Measurements from ENCODE around the gene CTLA4.
A peak's percentile ranks its signal among the peaks of the same experiment; 100 is the strongest.

The CTLA4 gene

DNA sequence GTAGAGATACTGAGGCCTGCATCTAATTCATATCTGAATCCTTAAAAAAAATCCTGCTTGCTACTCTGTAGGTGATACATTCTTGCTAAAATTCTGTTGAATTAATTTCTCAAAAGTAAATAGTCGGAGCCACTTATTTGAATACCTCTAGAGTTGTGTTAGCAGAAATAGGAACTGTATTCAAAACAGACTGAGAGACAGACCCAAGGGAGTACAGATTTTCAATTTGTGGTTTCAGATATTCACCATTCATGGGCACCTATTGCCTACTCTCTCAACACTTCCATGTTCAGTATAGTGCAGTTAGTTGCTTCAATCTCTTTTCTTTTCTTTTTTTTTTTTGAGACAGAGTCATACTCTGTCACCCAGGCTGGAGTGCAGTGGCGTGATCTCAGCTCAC lies 46.6 kb upstream of the CTLA4 start:
- TF ChIP-seq EZH2phosphoT487 (IDR thresholded peaks at IDR 0.05; ENCODE audit: low read length) (no peak), EZH2 (optimal IDR thresholded peaks at IDR 0.05; ENCODE audit: low read depth, low read length) (no peak)
- TF ChIP-seq, protein P1, sequence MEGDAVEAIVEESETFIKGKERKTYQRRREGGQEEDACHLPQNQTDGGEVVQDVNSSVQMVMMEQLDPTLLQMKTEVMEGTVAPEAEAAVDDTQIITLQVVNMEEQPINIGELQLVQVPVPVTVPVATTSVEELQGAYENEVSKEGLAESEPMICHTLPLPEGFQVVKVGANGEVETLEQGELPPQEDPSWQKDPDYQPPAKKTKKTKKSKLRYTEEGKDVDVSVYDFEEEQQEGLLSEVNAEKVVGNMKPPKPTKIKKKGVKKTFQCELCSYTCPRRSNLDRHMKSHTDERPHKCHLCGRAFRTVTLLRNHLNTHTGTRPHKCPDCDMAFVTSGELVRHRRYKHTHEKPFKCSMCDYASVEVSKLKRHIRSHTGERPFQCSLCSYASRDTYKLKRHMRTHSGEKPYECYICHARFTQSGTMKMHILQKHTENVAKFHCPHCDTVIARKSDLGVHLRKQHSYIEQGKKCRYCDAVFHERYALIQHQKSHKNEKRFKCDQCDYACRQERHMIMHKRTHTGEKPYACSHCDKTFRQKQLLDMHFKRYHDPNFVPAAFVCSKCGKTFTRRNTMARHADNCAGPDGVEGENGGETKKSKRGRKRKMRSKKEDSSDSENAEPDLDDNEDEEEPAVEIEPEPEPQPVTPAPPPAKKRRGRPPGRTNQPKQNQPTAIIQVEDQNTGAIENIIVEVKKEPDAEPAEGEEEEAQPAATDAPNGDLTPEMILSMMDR (IDR thresholded peaks at IDR 0.05; ENCODE audit: low read length) = no peak
- Histone ChIP-seq H3K9me2 (replicated peaks; ENCODE audit: insufficient read depth, low read length) (no peaks in the 10 kb centered on the region), H3K4me1 (ENCODE audit: low read length) (peaks cover 25% of the 10 kb centered on the region)

DNA sequence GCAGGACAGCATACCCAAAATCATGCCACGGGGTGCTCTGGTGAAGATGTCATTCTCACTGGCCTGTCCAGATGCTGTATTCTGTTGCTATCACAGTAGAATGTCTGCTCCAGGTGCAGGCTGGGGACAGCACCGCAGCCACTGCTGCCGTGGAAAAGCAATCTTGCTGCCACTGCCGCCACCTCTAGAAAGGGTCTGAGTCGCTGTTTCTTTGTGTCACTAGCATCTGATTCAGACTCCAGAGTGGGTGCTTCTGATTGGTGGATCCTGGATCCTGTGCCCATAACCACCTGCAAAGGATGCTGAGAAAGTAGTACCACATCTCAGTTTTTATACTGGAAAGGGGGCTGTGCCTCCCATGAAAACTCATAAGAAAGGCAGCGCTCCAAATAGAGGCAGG lies 45.3 kb upstream of the CTLA4 start:
- H3K9ac ChIP-seq (ENCODE audit: low read length) = no peak overlapping the region
- H3K4me1 ChIP-seq (ENCODE audit: low read length) = peaks cover 12% of the 10 kb centered on the region
- no peak overlapping the region for H3K27ac ChIP-seq (ENCODE audit: low read length)
- H3K9me2 ChIP-seq (replicated peaks; ENCODE audit: insufficient read depth, low read length) = no peaks in the 10 kb centered on the region
- H3K36me3 ChIP-seq (replicated peaks; ENCODE audit: insufficient read depth, low read length) = no peaks in the 10 kb centered on the region
- H4K20me1 ChIP-seq (ENCODE audit: insufficient read depth, low read length) = no peaks in the 10 kb centered on the region
- H3F3A ChIP-seq (ENCODE audit: insufficient read depth, low read length) = no peaks in the 10 kb centered on the region
- no peak overlapping the region for H3K4me3 ChIP-seq (ENCODE audit: low read length)
- H3K4me2 ChIP-seq (ENCODE audit: low read depth, low read length) = no peak overlapping the region
- H3K79me2 ChIP-seq (ENCODE audit: low read length) = no peaks in the 10 kb centered on the region
- TF ChIP-seq, protein P1 (IDR thresholded peaks at IDR 0.05; ENCODE audit: low read length) = no peak
- no peak for TF ChIP-seq EZH2phosphoT487 (IDR thresholded peaks at IDR 0.05; ENCODE audit: low read length)
- no peak for TF ChIP-seq EZH2 (optimal IDR thresholded peaks at IDR 0.05; ENCODE audit: low read depth, low read length)
- DNase-seq = no peak
- H2AFZ ChIP-seq (ENCODE audit: low read length) = no peak overlapping the region
- H3K9me3 ChIP-seq (replicated peaks; ENCODE audit: insufficient read depth, low read length) = no peaks in the 10 kb centered on the region
- no peaks in the 10 kb centered on the region for H3K27me3 ChIP-seq (replicated peaks; ENCODE audit: insufficient read depth, low read length)

More for the DNA sequence above, 46.6 kb upstream of the CTLA4 start:
- Histone ChIP-seq H4K20me1 (ENCODE audit: insufficient read depth, low read length) (no peaks in the 10 kb centered on the region), H3K9me3 (replicated peaks; ENCODE audit: insufficient read depth, low read length) (no peaks in the 10 kb centered on the region), H3K27ac (ENCODE audit: low read length) (no peak overlapping the region; the same call in 1 of the 2 replicates), H3F3A (ENCODE audit: insufficient read depth, low read length) (no peaks in the 10 kb centered on the region), H2AFZ (ENCODE audit: low read length) (no peak overlapping the region), H3K36me3 (replicated peaks; ENCODE audit: insufficient read depth, low read length) (no peaks in the 10 kb centered on the region), H3K4me2 (ENCODE audit: low read depth, low read length) (peak overlapping the region; percentile 33; the same call in 1 of the 2 replicates), H3K9ac (ENCODE audit: low read length) (no peak overlapping the region), H3K27me3 (replicated peaks; ENCODE audit: insufficient read depth, low read length) (no peaks in the 10 kb centered on the region), H3K79me2 (ENCODE audit: low read length) (no peaks in the 10 kb centered on the region), H3K4me3 (ENCODE audit: low read length) (no peak overlapping the region)
- peak; percentile 29 for DNase-seq

DNA sequence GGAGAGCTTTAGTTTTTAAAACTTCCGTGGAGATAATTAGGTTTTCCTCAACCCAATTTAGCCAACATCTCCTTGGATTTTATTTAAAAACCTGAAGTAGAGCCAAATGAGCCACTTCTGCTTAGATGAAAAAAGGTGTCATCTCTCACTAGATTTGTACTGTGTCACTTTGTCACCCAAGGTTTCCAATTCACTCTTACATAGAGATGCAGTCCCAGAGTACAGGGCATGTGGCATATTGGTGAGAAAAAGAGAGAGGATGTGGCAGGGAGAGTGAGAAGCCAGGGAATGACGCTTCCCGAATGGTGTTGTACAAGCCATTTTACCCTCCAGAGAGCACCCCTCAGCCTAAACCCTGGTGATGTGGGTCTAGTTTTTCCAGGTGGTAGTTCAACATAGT lies 44.4 kb upstream of the CTLA4 start:
- H3K4me3 ChIP-seq (ENCODE audit: low read length) = no peak overlapping the region
- no peak overlapping the region for H3K9ac ChIP-seq (ENCODE audit: low read length)
- DNase-seq = no peak
- H3K4me1 ChIP-seq (ENCODE audit: low read length) = peaks cover 5% of the 10 kb centered on the region
- H3F3A ChIP-seq (ENCODE audit: insufficient read depth, low read length) = no peaks in the 10 kb centered on the region
- no peaks in the 10 kb centered on the region for H3K9me3 ChIP-seq (replicated peaks; ENCODE audit: insufficient read depth, low read length)
- no peaks in the 10 kb centered on the region for H4K20me1 ChIP-seq (ENCODE audit: insufficient read depth, low read length)
- no peaks in the 10 kb centered on the region for H3K79me2 ChIP-seq (ENCODE audit: low read length)
- H3K27ac ChIP-seq (ENCODE audit: low read length) = no peak overlapping the region
- H3K4me2 ChIP-seq (ENCODE audit: low read depth, low read length) = no peak overlapping the region
- no peak overlapping the region for H2AFZ ChIP-seq (ENCODE audit: low read length)
- H3K27me3 ChIP-seq (replicated peaks; ENCODE audit: insufficient read depth, low read length) = no peaks in the 10 kb centered on the region
- no peaks in the 10 kb centered on the region for H3K36me3 ChIP-seq (replicated peaks; ENCODE audit: insufficient read depth, low read length)
- H3K9me2 ChIP-seq (replicated peaks; ENCODE audit: insufficient read depth, low read length) = no peaks in the 10 kb centered on the region
- TF ChIP-seq EZH2phosphoT487 (IDR thresholded peaks at IDR 0.05; ENCODE audit: low read length) = no peak
- TF ChIP-seq EZH2 (optimal IDR thresholded peaks at IDR 0.05; ENCODE audit: low read depth, low read length) = no peak
- TF ChIP-seq, protein P1 (IDR thresholded peaks at IDR 0.05; ENCODE audit: low read length) = no peak
